HG03135 (cell line): ENCODE data around the gene VRK1.

Experiments used
- ATAC-seq: cut with Tn5 transposase; IDR thresholded peaks from one replicate; pipeline ENCODE4 v1.9.1; 2021; ENCODE audit warnings: mild to moderate bottlenecking, moderate library complexity; ENCODE audit not compliant: unreplicated experiment

Gene VRK1

DNA sequence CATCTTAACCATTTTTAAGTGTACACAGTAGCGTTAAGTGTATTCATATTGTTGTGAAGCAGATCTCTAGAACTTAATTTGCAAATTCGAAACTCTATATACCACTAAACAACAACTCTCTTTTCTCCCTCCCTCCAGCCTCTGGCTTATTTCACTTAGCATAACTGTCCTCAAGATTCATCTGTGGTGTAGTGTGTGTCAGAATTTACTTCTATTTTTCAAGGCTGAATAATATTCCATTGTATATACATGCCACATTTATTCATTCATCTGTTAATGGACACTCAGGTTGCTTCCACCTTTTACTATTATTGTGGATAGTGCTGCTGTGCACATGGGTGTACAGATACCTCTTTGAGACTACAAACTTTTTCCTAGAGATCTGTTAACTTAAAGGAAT is 26.5 kb downstream of the VRK1 start:
- ATAC-seq = no peak

DNA sequence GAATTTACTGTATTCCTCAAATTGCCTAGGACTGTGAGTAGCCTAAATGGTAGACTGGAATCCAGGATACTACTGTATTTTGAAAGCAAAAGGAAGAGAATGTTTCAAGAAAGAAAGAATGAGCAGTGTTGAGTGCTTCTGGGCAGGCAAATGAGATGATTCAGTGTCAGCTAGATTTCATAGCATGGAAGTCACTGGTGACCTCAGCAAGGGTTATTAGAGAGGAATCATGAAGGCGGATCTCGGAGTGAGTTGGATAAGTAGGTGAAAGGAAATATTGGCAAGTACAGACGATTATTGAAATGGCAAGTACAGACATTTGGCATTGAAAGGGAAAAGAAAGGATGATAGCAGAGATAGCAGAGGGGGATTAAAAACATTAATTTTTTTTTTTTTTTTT is 27.1 kb downstream of the VRK1 start:
- ATAC-seq = no peak

DNA sequence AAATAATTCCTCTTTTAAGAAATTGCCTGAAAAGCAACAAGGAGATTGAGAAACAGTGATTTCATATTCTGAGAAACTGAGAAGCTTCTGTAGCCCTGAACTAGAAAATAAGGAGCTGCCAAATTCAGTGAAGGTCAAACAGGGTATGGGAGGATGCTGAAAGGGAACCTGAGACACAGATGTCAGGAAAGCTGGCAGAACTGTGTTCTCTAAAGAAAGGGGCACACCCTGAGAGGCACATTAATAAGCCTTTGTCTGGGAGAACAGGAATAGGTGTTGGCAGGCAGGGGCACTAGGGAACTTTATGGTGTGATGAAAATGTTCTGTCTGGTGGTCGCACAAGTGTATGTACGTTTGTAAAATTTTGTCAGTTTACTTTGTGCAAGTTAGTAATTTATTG is 29.6 kb downstream of the VRK1 start:
- ATAC-seq = no peak

- ATAC-seq = no peak
These were observed 30.1 kb downstream of the VRK1 start for GRCh38 chr14:96827290-96827689.

DNA sequence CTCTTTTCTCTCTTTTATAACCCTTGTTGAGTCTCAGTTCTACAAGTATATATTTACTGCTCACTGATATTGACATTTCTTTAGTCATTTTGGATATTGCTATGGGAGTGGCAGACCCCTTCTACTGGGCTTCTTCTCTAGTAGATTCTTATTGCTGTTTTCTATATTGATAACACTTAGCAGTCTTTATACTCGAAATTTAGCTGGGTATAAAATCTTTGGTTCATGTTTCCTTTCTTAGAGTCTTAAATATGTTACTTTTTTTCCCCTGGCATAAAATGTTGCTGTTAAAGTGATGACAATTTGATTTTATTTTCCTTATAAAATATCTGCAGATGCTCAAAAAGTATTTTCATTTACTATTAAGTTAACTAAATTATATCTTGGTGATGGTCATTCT is 32.6 kb downstream of the VRK1 start:
- ATAC-seq = no peak

GRCh38 chr14:96830946-96831345 is 33.8 kb downstream of the VRK1 start:
- ATAC-seq = no peak

DNA sequence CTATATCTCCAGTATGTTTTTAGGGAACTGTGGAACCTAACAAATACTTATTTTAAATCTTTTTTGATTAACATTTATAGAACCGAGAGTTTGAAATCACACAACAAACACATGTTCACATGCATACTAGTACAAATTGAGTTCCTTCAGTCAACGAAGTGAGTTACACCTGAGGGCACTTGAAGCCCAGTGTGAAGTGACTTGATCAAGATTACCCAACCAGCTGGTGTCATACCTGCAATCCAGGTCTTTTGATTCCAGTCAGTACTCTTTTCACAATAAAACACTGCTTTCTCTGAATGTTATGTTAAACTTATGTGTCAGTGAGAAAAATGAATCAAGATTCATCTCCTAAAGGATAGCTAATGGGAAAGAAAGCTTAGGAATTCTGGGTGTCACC is 35.2 kb downstream of the VRK1 start:
- no peak for ATAC-seq

- ATAC-seq = no peak
These were observed 41.3 kb downstream of the VRK1 start for GRCh38 chr14:96838449-96838848.

DNA sequence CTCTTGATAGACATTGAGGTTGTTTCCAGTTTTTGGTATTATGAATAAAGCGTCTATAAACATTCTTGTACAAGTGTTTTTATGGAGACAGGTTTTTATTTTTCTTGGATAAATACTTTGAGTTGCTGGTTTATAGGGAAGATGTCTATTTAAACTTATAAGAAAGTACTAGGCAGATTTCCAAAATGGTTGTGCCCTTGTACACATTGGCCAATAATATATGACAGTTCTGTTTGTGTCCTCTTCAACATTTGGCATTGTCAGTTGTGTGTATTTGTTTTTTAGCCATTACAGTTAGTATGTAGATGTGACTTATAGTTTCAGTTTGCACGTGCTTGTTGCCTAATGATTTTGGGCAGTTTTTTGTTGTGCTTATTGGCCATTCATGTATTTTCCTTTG is 42.1 kb downstream of the VRK1 start:
- ATAC-seq = no peak

DNA sequence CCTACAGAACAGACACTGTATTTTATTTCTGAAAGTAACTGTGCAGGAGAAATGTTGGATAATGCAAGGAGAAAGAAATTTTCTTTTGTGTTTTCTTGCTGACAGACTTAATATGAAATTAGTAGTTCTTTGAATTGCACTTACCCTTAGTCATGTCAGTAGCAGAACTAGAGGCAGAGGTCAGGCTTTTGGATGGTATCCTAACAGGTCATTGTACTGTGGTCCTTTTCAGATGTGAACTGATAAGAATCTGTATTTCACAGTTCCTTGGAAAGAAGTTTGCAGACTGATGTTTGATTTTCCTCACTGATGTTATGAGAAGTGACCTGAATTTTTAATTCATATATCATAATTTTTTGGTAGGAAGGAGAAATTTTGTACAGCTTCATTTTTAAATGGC is 46.0 kb downstream of the VRK1 start:
- no peak for ATAC-seq

DNA sequence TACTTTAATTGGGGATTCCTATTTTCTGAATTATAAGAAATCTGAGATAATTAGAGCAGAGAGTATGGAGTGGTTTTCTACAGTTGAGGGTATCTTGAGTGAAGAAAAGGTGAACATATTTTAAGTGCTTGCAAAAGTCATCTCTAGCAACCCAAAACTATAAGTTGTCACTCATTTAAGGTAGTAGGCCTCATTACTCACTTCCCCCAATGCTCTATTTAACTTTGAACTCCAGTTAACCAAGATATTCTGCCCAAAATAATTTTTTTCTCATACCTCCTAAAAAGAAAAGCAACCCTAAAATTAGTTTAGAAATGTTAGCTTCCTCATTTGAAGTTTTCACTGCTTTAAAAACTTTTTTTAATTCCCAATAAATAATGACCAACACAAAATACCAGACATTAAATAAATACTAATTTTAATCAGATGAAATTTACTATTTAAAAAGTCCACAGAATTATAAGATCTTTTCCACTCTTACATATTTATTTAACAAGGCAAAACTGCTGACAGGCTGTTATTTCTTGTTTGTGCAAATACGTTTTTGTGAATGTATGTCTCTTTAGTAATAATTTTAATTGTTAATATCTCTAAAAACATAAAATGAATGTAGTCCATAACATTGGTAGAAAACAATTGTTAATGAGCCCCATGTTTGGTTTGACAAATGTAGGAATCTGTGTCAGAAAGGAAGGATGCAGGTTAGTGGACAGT is 47.8 kb downstream of the VRK1 start:
- no peak for ATAC-seq

GRCh38 chr14:96847451-96847850 is 50.3 kb downstream of the VRK1 start:
- ATAC-seq = no peak

DNA sequence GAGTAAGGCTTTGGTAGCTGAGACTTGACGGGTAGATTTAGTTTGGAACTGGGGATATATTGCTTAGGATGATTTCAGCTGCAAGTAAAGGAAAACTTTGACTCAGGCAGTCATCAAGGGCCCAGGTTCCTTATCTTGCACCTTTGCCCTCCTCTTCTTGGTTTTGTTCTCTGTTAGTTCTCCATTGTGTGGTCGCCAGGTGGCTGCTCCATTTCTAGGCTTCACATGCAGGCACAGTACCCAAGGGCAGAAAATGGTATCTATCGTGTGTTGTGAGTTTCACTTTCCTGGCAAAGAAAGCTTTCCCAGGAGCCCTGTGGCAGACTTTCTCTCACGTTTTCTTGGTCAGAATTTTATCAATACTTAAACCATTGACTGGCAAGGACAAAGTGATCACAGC is 50.8 kb downstream of the VRK1 start:
- no peak for ATAC-seq

DNA sequence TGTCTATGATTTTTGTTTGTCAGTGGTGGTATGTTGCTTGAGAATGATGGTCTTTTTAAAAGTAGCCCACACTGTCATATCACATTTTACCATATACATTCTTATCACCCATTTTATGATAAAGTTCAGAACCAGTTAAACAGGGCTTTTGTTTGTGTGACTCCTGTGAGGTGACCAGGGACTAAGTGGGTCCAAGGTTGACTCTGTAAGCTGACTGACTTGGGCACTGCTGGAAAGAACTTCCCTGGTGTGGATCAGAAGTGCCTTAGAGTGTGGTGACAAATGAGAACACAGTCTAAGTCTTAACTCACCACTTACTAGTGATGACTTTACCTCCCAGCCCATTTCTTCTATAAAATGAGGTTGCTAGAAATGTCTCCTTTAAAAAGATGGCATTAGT is 52.6 kb downstream of the VRK1 start:
- ATAC-seq = no peak

GRCh38 chr14:96851694-96852381 is 54.7 kb downstream of the VRK1 start:
- ATAC-seq = no peak

- peak; percentile 66 for ATAC-seq
These were observed 55.7 kb downstream of the VRK1 start for GRCh38 chr14:96852823-96853422.

DNA sequence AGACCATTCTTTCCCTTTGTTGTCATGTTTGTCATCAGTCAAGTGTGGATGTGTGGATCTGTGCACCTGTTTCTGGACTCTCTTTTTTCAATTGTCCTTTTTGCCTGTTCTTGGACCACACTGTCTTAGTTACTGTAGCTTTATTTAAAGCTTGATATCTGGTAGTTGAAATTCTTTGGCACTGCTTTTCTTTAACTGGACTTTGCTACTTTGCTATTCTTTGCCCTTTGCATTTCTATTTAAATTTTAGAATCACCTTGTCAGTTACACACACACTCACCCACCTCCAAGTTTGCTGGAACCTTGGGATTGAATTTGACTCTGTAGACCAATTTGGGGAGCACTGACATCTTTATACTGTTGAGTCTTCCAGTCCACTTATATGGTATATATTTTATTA is 61.5 kb downstream of the VRK1 start:
- no peak for ATAC-seq

DNA sequence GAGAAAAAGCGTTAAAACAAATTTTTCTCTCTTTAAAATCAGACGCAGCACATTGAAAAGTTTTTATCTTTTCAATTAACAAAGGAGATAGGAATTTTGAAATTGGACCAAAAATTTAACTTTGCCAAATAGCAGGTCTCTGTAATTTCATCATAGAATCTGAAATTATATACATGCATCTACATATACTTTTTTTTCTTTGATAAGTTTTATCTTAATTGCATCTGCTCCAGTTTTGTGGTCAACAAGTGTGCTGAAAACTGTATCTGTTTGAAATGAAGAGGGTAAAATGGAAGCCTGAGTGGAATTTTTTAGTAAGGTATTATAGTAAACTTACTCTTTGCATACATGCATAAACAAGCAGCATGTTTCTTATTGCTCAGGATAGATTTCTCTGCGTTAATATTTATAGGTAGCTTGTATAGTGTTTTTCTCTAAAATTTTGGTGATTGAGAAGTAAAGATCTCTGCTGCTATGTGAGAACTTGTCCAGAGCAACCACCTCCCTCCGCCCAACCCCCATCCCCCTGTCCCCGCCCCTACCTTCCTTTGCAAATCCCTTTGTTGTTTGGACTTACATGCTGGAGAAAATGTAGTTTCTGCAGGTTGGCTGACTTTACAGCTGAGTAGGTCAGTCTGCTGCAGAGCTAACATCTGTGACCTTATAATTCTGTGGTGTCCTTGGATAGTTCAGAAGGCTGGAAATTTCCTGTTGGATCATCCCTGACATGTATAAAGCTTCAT is 64.6 kb downstream of the VRK1 start:
- ATAC-seq = no peak

DNA sequence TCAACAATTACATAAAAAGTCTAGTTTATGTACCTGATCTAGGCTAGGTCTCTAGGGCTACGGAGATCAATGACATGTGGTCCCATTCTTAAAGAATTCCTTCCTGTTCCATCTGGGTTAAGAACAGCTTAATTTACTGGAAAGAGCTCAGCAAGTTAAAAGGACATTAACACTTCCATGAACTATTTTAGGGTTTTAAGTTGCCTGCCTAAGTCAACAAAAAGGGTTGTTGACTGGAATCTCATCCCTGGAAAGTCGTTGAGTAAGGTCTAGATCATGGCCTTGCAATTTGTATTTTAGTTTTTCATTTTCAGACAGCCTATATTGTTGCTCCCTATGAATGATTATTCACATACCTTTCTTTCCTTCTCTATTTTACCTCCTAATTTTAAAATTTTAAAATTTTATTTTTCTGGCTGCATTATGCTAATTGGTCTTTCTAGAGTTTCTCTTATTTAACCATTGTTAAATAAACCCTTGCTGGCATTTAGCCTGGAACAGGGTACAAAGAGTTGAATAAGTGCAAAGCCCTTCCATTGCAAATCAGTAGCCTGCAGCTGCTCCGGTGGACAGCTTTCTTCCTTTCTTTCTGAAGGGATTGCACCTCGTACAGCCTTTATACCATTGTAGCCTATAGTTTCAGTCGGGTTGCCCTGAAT is 66.3 kb downstream of the VRK1 start:
- no peak for ATAC-seq

- no peak for ATAC-seq
These were observed 66.8 kb downstream of the VRK1 start for GRCh38 chr14:96863986-96864330.

DNA sequence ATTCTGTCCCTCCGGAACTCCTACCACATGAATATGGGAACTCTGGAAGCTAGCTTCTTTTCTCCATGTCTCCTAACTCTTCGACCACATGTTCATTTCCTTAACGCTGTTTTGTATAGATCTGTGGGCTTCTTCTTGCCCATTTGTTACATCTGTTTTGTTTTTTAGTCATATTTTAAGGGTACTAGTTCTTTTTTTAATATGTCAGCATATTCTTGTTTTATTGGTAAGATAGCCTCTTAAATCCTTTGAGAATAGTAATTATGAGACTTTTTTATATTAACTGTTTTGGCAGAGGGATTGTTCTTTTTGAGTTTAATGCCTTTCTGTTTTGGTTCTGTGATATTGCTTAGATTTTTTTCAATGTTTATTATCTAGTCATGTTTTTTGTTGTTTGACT is 70.5 kb downstream of the VRK1 start:
- ATAC-seq = no peak
